AG04450 (cell line): ENCODE data around the gene ALS2. TPM values are rescaled to one million over a fixed set of nuclear protein-coding genes. Genes with fewer than 3 reads are reported as not detected.
"Not testable (repeated sequence)": the region's sequence is repeated elsewhere in the genome, so short reads cannot be mapped to it uniquely, and the experiment has no call there.

Experiments
- CTCF ChIA-PET: fragments of 300-600, 350-600 bp; formaldehyde crosslinking; extraction: SDS; loops from one replicate; lab custom pipeline; 2022; ENCODE audit warnings: antibody characterized with exemption, inconsistent platforms; lab: Charles Lee
- POLR2A ChIA-PET: fragments of 350-600 bp; formaldehyde crosslinking; extraction: SDS; loops from one replicate; lab custom pipeline; 2021; ENCODE audit warnings: antibody characterized with exemption, inconsistent platforms; lab: Yijun Ruan, JAX
- DNase-seq: peaks from one replicate; pipeline ENCODE4 v3.0.0-alpha.2; 2011; ENCODE audit warnings: low read depth, low spot score
- H3K27ac ChIP-seq: one replicate; pipeline ENCODE4 v1.5.1; 2012; ENCODE audit warnings: low read depth, low read length, control low read depth
- H3K27me3 ChIP-seq: one replicate; pipeline ENCODE4 v1.6.0; 2012; ENCODE audit warnings: low read length; ENCODE audit not compliant: control insufficient read depth, insufficient read depth
- H3K4me3 ChIP-seq: 2 replicates; pipeline ENCODE4 v1.5.1; 2011; ENCODE audit warnings: mild to moderate bottlenecking, low read depth, low read length, control low read depth
- H3K9me3 ChIP-seq: 2 replicates; pipeline ENCODE4 v1.5.1; 2012; ENCODE audit warnings: low read length; ENCODE audit not compliant: control insufficient read depth, insufficient read depth
- polyA plus RNA-seq: library from polyadenylated mRNA; depleted of rRNA; stranded (reverse); fragments of >200 nt; gene quantifications from 2 replicates; pipeline ENCODE4 v1.2.3, GENCODE V29; 2011
- TF ChIP-seq, protein P1 (sequence below): IDR thresholded peaks from 2 replicates; pipeline ENCODE4 v1.5.1; 2011; ENCODE audit warnings: low read depth, low read length, control low read depth, inconsistent platforms

The ALS2 gene
- polyA plus RNA-seq, 1 experiment: 21.9 TPM

- CTCF ChIA-PET: no interaction called here
- TF ChIP-seq, protein P1, sequence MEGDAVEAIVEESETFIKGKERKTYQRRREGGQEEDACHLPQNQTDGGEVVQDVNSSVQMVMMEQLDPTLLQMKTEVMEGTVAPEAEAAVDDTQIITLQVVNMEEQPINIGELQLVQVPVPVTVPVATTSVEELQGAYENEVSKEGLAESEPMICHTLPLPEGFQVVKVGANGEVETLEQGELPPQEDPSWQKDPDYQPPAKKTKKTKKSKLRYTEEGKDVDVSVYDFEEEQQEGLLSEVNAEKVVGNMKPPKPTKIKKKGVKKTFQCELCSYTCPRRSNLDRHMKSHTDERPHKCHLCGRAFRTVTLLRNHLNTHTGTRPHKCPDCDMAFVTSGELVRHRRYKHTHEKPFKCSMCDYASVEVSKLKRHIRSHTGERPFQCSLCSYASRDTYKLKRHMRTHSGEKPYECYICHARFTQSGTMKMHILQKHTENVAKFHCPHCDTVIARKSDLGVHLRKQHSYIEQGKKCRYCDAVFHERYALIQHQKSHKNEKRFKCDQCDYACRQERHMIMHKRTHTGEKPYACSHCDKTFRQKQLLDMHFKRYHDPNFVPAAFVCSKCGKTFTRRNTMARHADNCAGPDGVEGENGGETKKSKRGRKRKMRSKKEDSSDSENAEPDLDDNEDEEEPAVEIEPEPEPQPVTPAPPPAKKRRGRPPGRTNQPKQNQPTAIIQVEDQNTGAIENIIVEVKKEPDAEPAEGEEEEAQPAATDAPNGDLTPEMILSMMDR: no peak
- Histone ChIP-seq H3K9me3 (no peaks in the 10 kb centered on the region; the same call in 1 of the 2 replicates), H3K4me3 (no peak overlapping the region), H3K27ac (no peak overlapping the region), H3K27me3 (no peaks in the 10 kb centered on the region)
- DNase-seq: no peak
- POLR2A ChIA-PET: no interaction called here
Measured at GRCh38 chr2:201674794-201675193, 105.9 kb downstream of the ALS2 start.

- ChIA-PET POLR2A (no interaction called here), CTCF (interaction anchor here (0.5 kb wide), 1 partner anchor 904 kb away, joined by 5 read pairs; no protein-coding TSS in a partner anchor)
- no peaks in the 10 kb centered on the region; the same call in 1 of the 2 replicates for H3K9me3 ChIP-seq
Measured at GRCh38 chr2:201674298-201674697, 106.4 kb downstream of the ALS2 start.

DNA sequence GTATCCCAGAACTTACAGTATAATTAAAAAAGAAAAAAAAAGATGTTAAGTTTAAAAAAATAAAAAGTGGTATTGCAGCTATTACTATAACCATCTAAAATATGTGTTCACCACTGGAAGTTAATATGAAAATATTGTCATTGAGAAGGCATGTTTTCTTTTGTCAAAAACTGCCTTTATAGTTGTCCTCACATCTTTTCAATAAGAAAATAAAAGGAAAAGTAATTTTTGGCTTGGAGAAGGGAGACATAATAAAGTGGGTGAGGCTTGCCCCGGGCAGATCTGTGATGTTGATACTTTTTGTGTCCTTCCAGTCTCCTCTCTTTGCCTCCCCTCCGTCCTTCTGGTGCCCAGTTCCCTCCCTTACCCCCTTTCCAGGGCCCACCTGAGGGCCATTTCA, 107.2 kb downstream of the ALS2 start:
- no peak for DNase-seq
- Histone ChIP-seq H3K9me3 (no peaks in the 10 kb centered on the region; the same call in 1 of the 2 replicates), H3K4me3 (no peak overlapping the region), H3K27ac (no peak overlapping the region), H3K27me3 (no peaks in the 10 kb centered on the region)
- TF ChIP-seq, protein P1: no peak
- CTCF ChIA-PET: no interaction called here
- POLR2A ChIA-PET: no interaction called here

More at GRCh38 chr2:201674298-201674697, 106.4 kb downstream of the ALS2 start:
- TF ChIP-seq, protein P1: no peak
- Histone ChIP-seq H3K27me3 (no peaks in the 10 kb centered on the region), H3K4me3 (no peak overlapping the region), H3K27ac (no peak overlapping the region)
- no peak for DNase-seq

GRCh38 chr2:201671205-201671604, 109.5 kb downstream of the ALS2 start:
- H3K9me3 ChIP-seq, H3K4me3 ChIP-seq, H3K27ac ChIP-seq, H3K27me3 ChIP-seq, DNase-seq, CTCF ChIA-PET, POLR2A ChIA-PET: not testable (repeated sequence)

- Histone ChIP-seq H3K9me3 (no peaks in the 10 kb centered on the region; the same call in 1 of the 2 replicates), H3K27me3 (no peaks in the 10 kb centered on the region), H3K27ac (no peak overlapping the region), H3K4me3 (no peak overlapping the region)
- ChIA-PET CTCF (no interaction called here), POLR2A (no interaction called here)
- TF ChIP-seq, protein P1: no peak
- no peak for DNase-seq
Measured at GRCh38 chr2:201669865-201670264, 110.9 kb downstream of the ALS2 start.
